Measurements from ENCODE around the gene TPGS1. TPM values are rescaled to one million over a fixed set of nuclear protein-coding genes. Genes with fewer than 3 reads are reported as not detected.

Gene TPGS1
- total and polyA plus RNA-seq, 4 donors = 12.2 to 32.7 (median 25.5) TPM

DNA sequence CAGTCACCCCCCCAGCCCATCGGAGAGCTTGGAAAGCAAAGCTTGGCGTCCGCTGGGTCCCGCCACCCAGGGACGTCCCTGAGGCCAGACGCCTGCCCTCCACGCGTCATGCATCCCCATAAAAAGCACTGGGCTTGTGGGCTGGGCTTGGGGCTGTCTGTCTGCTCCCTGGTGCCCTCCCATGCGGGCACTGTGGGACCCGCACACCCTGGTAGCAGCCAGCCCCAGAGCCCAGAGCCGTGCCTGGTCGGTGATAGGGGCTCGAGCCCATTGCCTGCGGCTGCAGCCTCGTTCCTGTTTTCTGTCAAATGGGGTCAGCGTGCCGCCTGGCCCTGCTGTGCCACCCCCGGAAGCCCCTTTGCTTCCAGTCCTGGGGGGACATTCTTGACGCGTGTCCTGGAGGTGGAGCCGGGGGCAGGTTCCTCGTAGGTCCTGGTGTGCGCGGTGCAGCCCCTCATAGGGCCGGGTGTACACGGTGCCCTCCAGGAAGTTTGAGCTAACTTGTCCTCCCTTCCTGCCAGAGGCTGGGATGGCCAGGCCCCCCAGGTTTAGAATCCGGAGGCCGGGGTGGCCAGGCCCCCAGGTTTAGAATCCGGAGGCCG lies 32.2 kb downstream of the TPGS1 start:
- TF ChIP-seq, protein P1, sequence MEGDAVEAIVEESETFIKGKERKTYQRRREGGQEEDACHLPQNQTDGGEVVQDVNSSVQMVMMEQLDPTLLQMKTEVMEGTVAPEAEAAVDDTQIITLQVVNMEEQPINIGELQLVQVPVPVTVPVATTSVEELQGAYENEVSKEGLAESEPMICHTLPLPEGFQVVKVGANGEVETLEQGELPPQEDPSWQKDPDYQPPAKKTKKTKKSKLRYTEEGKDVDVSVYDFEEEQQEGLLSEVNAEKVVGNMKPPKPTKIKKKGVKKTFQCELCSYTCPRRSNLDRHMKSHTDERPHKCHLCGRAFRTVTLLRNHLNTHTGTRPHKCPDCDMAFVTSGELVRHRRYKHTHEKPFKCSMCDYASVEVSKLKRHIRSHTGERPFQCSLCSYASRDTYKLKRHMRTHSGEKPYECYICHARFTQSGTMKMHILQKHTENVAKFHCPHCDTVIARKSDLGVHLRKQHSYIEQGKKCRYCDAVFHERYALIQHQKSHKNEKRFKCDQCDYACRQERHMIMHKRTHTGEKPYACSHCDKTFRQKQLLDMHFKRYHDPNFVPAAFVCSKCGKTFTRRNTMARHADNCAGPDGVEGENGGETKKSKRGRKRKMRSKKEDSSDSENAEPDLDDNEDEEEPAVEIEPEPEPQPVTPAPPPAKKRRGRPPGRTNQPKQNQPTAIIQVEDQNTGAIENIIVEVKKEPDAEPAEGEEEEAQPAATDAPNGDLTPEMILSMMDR (IDR thresholded peaks at IDR 0.05; ENCODE audit: control extremely low read depth, extremely low read depth) = no peak
- H3K27me3 ChIP-seq (ENCODE audit: control insufficient read depth in 3 of 3, insufficient read depth in 3 of 3, low read length in 2 of 3) = no peaks in the 10 kb centered on the region
- no peak overlapping the region for H3K4me3 ChIP-seq
- H3K9me3 ChIP-seq (ENCODE audit: control insufficient read depth in 4 of 4, insufficient read depth in 3 of 4, low read length in 3 of 4) = no peaks in the 10 kb centered on the region
- 92 to 96% methylated on average over 30 of the region's 30 CpGs for WGBS, 2 donors
- H3K4me1 ChIP-seq (ENCODE audit: control insufficient read depth in 5 of 5, insufficient read depth in 5 of 5, low read length in 5 of 5) = peaks cover 0 to 14% (median 0%) of the 10 kb centered on the region in 5 donors
- H3K9ac ChIP-seq (ENCODE audit: insufficient read depth in 1 of 2, low read length in 2 of 2) = no peak overlapping the region
- no peak overlapping the region for H3K27ac ChIP-seq (ENCODE audit: low read depth in 1 of 2, low read length in 1 of 2)
- H3K36me3 ChIP-seq (ENCODE audit: control insufficient read depth in 4 of 4, insufficient read depth in 4 of 4, low read length in 4 of 4) = peaks cover 13 to 54% (median 14%) of the 10 kb centered on the region in 4 donors
- DNase-seq = no peak
- ATAC-seq (ENCODE audit: insufficient read depth, low FRiP score) = no peak

DNA sequence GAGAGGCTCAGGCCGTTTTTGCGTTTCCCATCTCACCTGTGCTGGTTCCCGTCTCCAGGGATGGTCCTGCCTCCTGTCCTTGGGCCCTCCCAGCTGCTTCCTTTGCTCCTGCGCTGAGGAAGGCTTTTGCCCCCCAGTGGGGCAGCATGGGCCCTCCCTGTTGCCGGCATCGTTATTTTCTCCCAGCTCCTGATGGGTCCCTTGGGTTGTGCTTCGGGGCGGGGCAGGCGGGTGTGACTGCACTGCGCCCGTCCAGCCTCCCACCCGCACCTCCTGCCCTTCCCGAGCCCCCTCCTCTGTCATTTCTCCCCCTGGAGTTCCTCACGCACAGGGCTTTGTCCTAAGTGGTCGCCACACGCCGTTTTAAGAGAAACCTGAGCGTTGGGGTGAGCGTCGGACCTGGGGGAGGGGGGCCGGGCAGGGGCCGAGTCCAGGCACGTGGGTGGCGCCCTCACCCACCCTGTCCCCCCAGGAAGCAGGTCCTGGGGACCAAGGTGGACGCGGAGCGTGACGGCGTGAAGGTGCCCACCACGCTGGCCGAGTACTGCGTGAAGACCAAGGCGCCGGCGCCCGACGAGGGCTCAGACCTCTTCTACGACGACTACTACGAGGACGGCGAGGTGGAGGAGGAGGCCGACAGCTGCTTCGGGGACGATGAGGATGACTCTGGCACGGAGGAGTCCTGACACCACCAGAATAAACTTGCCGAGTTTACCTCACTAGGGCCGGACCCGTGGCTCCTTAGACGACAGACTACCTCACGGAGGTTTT lies 33.8 kb downstream of the TPGS1 start:
- Histone ChIP-seq H3K36me3 (ENCODE audit: control insufficient read depth in 4 of 4, insufficient read depth in 4 of 4, low read length in 4 of 4) (peaks cover 13 to 49% (median 13%) of the 10 kb centered on the region in 4 donors), H3K9ac (ENCODE audit: insufficient read depth in 1 of 2, low read length in 2 of 2) (no peak overlapping the region), H3K9me3 (ENCODE audit: control insufficient read depth in 4 of 4, insufficient read depth in 3 of 4, low read length in 3 of 4) (no peaks in the 10 kb centered on the region), H3K4me3 (no peak overlapping the region), H3K27ac (ENCODE audit: low read depth in 1 of 2, low read length in 1 of 2) (no peak overlapping the region), H3K27me3 (ENCODE audit: control insufficient read depth in 3 of 3, insufficient read depth in 3 of 3, low read length in 2 of 3) (no peaks in the 10 kb centered on the region), H3K4me1 (ENCODE audit: control insufficient read depth in 5 of 5, insufficient read depth in 5 of 5, low read length in 5 of 5) (peaks cover 0 to 7% (median 0%) of the 10 kb centered on the region in 5 donors)
- TF ChIP-seq, protein P1 (IDR thresholded peaks at IDR 0.05; ENCODE audit: control extremely low read depth, extremely low read depth) = no peak
- ATAC-seq (ENCODE audit: insufficient read depth, low FRiP score) (no peak), DNase-seq (no peak)
- 92 to 93% methylated on average over 51 of the region's 51 CpGs for WGBS, 2 donors

DNA sequence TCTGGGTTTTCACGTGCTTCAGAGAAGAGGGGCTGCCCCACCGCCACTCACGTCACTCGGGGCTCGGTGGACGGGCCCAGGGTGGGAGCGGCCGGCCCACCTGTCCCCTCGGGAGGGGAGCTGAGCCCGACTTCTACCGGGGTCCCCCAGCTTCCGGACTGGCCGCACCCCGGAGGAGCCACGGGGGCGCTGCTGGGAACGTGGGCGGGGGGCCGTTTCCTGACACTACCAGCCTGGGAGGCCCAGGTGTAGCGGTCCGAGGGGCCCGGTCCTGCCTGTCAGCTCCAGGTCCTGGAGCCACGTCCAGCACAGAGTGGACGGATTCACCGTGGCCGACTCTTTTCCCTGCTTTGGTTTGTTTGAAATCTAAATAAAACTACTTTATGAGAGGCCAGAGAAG lies 34.4 kb downstream of the TPGS1 start:
- H3K36me3 ChIP-seq (ENCODE audit: control insufficient read depth in 4 of 4, insufficient read depth in 4 of 4, low read length in 4 of 4) = peaks cover 7 to 42% (median 12%) of the 10 kb centered on the region in 4 donors

More for the DNA sequence above, 34.4 kb downstream of the TPGS1 start:
- Histone ChIP-seq H3K9me3 (ENCODE audit: control insufficient read depth in 4 of 4, insufficient read depth in 3 of 4, low read length in 3 of 4) (no peaks in the 10 kb centered on the region), H3K4me1 (ENCODE audit: control insufficient read depth in 5 of 5, insufficient read depth in 5 of 5, low read length in 5 of 5) (peaks cover 0 to 7% (median 0%) of the 10 kb centered on the region in 5 donors), H3K4me3 (no peak overlapping the region), H3K27ac (ENCODE audit: low read depth in 1 of 2, low read length in 1 of 2) (no peak overlapping the region), H3K9ac (ENCODE audit: insufficient read depth in 1 of 2, low read length in 2 of 2) (no peak overlapping the region), H3K27me3 (ENCODE audit: control insufficient read depth in 3 of 3, insufficient read depth in 3 of 3, low read length in 2 of 3) (no peaks in the 10 kb centered on the region)
- DNase-seq (no peak), ATAC-seq (ENCODE audit: insufficient read depth, low FRiP score) (no peak)
- WGBS, 2 donors = 93 to 97% methylated on average over 25 to 26 of the region's 26 CpGs
- TF ChIP-seq, protein P1 (IDR thresholded peaks at IDR 0.05; ENCODE audit: control extremely low read depth, extremely low read depth) = no peak
